H9 (cell line): ENCODE measurements around the gene SLC24A4. TPM values are rescaled to one million over a fixed set of nuclear protein-coding genes. Genes with fewer than 3 reads are reported as not detected.

Source experiments
- DNase-seq: peaks from one replicate; pipeline ENCODE4 v3.0.0-alpha.2; 2017
- H2AFZ ChIP-seq: one replicate; pipeline ENCODE4 v1.6.1; 2013; ENCODE audit warnings: mild to moderate bottlenecking, low read length, control low read depth, moderate library complexity
- H2AK5ac ChIP-seq: 2 replicates; pipeline ENCODE4 v1.6.1; 2013; ENCODE audit warnings: low read length, control low read depth, mixed read lengths; ENCODE audit not compliant: insufficient read length
- H2BK120ac ChIP-seq: one replicate; pipeline ENCODE4 v1.6.1; 2013; ENCODE audit warnings: low read depth, mild to moderate bottlenecking, low read length, control low read depth, inconsistent platforms; ENCODE audit not compliant: poor library complexity, severe bottlenecking
- H2BK12ac ChIP-seq: 2 replicates; pipeline ENCODE4 v1.6.1; 2013; ENCODE audit warnings: low read length, control low read depth, mixed read lengths, low read depth; ENCODE audit not compliant: insufficient read length
- H2BK15ac ChIP-seq: 2 replicates; pipeline ENCODE4 v1.6.1; 2013; ENCODE audit warnings: low read depth, low read length, control low read depth
- H2BK20ac ChIP-seq: one replicate; pipeline ENCODE4 v1.6.1; 2013; ENCODE audit warnings: low read depth, mild to moderate bottlenecking, low read length, control low read depth, inconsistent platforms; ENCODE audit not compliant: poor library complexity, severe bottlenecking
- H2BK5ac ChIP-seq: 2 replicates; pipeline ENCODE4 v1.6.1; 2013; ENCODE audit warnings: low read length, control low read depth, mixed read lengths; ENCODE audit not compliant: insufficient read length
- H3K14ac ChIP-seq: 2 replicates; pipeline ENCODE4 v1.6.1; 2013; ENCODE audit warnings: low read length, control low read depth; ENCODE audit not compliant: insufficient read depth
- H3K18ac ChIP-seq: 2 replicates; pipeline ENCODE4 v1.6.1; 2013; ENCODE audit warnings: low read depth, mild to moderate bottlenecking, mixed read lengths, low read length, control low read depth; ENCODE audit not compliant: insufficient read length
- H3K23ac ChIP-seq: 2 replicates; pipeline ENCODE4 v1.6.1; 2013; ENCODE audit warnings: low read length, control low read depth, mixed read lengths, low read depth; ENCODE audit not compliant: insufficient read length
- H3K23me2 ChIP-seq: 2 replicates; pipeline ENCODE4 v1.6.1; 2013; ENCODE audit warnings: low read depth, mild to moderate bottlenecking, mixed read lengths, low read length, control low read depth; ENCODE audit not compliant: insufficient read length, poor library complexity, severe bottlenecking
- H3K27ac ChIP-seq: 2 replicates; pipeline ENCODE4 v1.5.1; 2013; ENCODE audit warnings: low read length, control low read depth, mixed read lengths, low read depth; ENCODE audit not compliant: insufficient read length
- H3K27me3 ChIP-seq: 2 replicates; pipeline ENCODE4 v1.6.1; 2013; ENCODE audit warnings: low read length, control low read depth, inconsistent platforms; ENCODE audit not compliant: insufficient read depth
- H3K4ac ChIP-seq: 2 replicates; pipeline ENCODE4 v1.6.1; 2013; ENCODE audit warnings: low read depth, mild to moderate bottlenecking, control low read depth, inconsistent platforms, low read length, moderate library complexity
- H3K4me1 ChIP-seq: 2 replicates; pipeline ENCODE4 v1.6.1; 2013; ENCODE audit warnings: low read length, control low read depth, inconsistent platforms; ENCODE audit not compliant: insufficient read depth
- H3K4me2 ChIP-seq: 2 replicates; pipeline ENCODE4 v1.6.1; 2013; ENCODE audit warnings: low read length, control low read depth, mixed read lengths; ENCODE audit not compliant: insufficient read length, insufficient read depth
- H3K56ac ChIP-seq: 2 replicates; pipeline ENCODE4 v1.6.1; 2013; ENCODE audit warnings: low read depth, mild to moderate bottlenecking, mixed read lengths, low read length, control low read depth; ENCODE audit not compliant: insufficient read length
- H3K79me1 ChIP-seq: 2 replicates; pipeline ENCODE4 v1.6.1; 2013; ENCODE audit warnings: low read depth, mild to moderate bottlenecking, moderate library complexity, low read length, control low read depth, inconsistent platforms; ENCODE audit not compliant: insufficient read depth, poor library complexity, severe bottlenecking
- H3K79me2 ChIP-seq: 2 replicates; pipeline ENCODE4 v1.6.1; 2013; ENCODE audit warnings: low read length, control low read depth, inconsistent platforms; ENCODE audit not compliant: insufficient read depth
- H3K9ac ChIP-seq: 2 replicates; pipeline ENCODE4 v1.6.1; 2013; ENCODE audit warnings: low read length, control low read depth, mixed read lengths; ENCODE audit not compliant: insufficient read length; ENCODE audit errors: extremely low read depth
- H3K9me3 ChIP-seq: one replicate; pipeline ENCODE4 v1.6.1; 2013; ENCODE audit warnings: low read depth, low read length, inconsistent platforms; ENCODE audit not compliant: control insufficient read depth
- H3T11ph ChIP-seq: one replicate; pipeline ENCODE4 v1.6.1; 2013; ENCODE audit warnings: mild to moderate bottlenecking, low read length, control low read depth, inconsistent platforms
- H4K20me1 ChIP-seq: one replicate; pipeline ENCODE4 v1.6.1; 2013; ENCODE audit not compliant: control insufficient read depth, insufficient read length, insufficient read depth
- H4K5ac ChIP-seq: 2 replicates; pipeline ENCODE4 v1.6.1; 2013; ENCODE audit warnings: low read depth, mild to moderate bottlenecking, mixed read lengths, low read length, control low read depth; ENCODE audit not compliant: insufficient read length
- H4K8ac ChIP-seq: replicated peaks from 2 replicates; pipeline ENCODE4 v1.6.1; 2013; ENCODE audit warnings: low read length, control low read depth, mixed read lengths, low read depth; ENCODE audit not compliant: insufficient read length
- H4K91ac ChIP-seq: 2 replicates; pipeline ENCODE4 v1.6.1; 2013; ENCODE audit warnings: low read depth, mild to moderate bottlenecking, moderate library complexity, mixed read lengths, low read length, control low read depth; ENCODE audit not compliant: insufficient read length
- H3K27ac Mint-ChIP-seq, 3 experiments: 2 replicates in 2 of 3; 3 replicates in 1 of 3; pipeline ENCODE4 v1.8.0; 2020 to 2021; ENCODE audit warnings: mixed read lengths in 3 of 3, mild to moderate bottlenecking in 1 of 3, moderate library complexity in 1 of 3
- H3K27me3 Mint-ChIP-seq: 2 replicates; pipeline ENCODE4 v1.8.0; 2021; ENCODE audit warnings: low read depth, mild to moderate bottlenecking, moderate library complexity, mixed read lengths
- H3K36me3 Mint-ChIP-seq, 3 experiments: 2 replicates in 2 of 3; 3 replicates in 1 of 3; pipeline ENCODE4 v1.8.0; 2020 to 2021; ENCODE audit warnings: low read depth in 3 of 3, mixed read lengths in 3 of 3; ENCODE audit not compliant: insufficient read depth in 1 of 3
- H3K4me1 Mint-ChIP-seq, 2 experiments: 2 replicates each; pipeline ENCODE4 v1.8.0; 2020; ENCODE audit warnings: mixed read lengths in 2 of 2
- H3K4me3 Mint-ChIP-seq, 2 experiments: 2 replicates in 1 of 2; 3 replicates in 1 of 2; pipeline ENCODE4 v1.8.0; 2020 to 2021; ENCODE audit warnings: mild to moderate bottlenecking in 2 of 2, mixed read lengths in 2 of 2, moderate library complexity in 1 of 2
- H3K9me3 Mint-ChIP-seq, 2 experiments: 2 replicates in 1 of 2; 3 replicates in 1 of 2; pipeline ENCODE4 v1.8.0; 2020; ENCODE audit warnings: mild to moderate bottlenecking in 2 of 2, mixed read lengths in 2 of 2, moderate library complexity in 1 of 2
- CTCF ChIP-seq: fragments of 200-600 bp; sonication (generic); conservative IDR thresholded peaks from 3 replicates; pipeline ENCODE4 v1.8.0; 2021; ENCODE audit warnings: antibody characterized with exemption, mild to moderate bottlenecking
- total RNA-seq: library from RNA; stranded (reverse); gene quantifications from 2 replicates; pipeline ENCODE4 v1.2.1, GENCODE V29; 2021

Gene SLC24A4
- total RNA-seq, 1 experiment from 2014 or later = 0.24 TPM

DNA sequence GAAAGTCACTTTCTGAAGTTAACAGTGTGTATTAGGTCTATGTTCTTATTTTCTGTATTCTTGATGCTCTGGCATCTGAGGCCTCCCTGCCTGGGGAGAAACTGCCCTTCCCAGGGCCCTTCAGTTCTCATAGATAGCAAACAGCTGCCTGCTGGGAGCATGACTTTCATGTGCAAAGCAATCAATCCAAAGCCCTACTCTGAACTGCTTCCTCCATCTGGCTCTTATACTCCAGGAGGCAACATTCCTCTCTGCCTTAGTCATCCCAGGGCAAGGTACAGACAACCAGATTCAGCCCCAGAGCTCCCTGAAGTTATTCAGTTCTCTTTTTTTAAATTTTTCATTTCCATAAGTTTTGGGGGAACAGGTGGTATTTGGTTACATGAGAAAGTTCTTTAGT lies 149.0 kb downstream of the SLC24A4 start:
- Histone ChIP-seq H3K23ac (no peak overlapping the region), H3K79me2 (no peaks in the 10 kb centered on the region), H3K14ac (no peak overlapping the region), H3K27me3 (no peaks in the 10 kb centered on the region; the same call in 1 of the 2 replicates), H2BK12ac (no peak overlapping the region), H3K4me1 (peaks cover 11% of the 10 kb centered on the region), H4K91ac (no peak overlapping the region), H2AFZ (no peak overlapping the region), H3K27ac (no peak overlapping the region), H3K18ac (no peak overlapping the region), H2BK120ac (no peak overlapping the region), H3K4me2 (no peak overlapping the region), H3K79me1 (no peaks in the 10 kb centered on the region), H2BK20ac (no peak overlapping the region), H3K9ac (no peak overlapping the region), H3T11ph (no peak overlapping the region), H3K23me2 (no peaks in the 10 kb centered on the region), H4K5ac (no peak overlapping the region), H4K8ac (no peak overlapping the region), H4K20me1 (no peaks in the 10 kb centered on the region), H3K4ac (no peak overlapping the region), H2AK5ac (no peak overlapping the region), H2BK15ac (no peak overlapping the region), H2BK5ac (no peak overlapping the region), H3K56ac (no peak overlapping the region), H3K9me3 (no peaks in the 10 kb centered on the region)
- peaks cover 6% of the 10 kb centered on the region for H3K27me3 Mint-ChIP-seq
- H3K9me3 Mint-ChIP-seq = peaks cover 15 to 17% of the 10 kb centered on the region in 2 experiments
- H3K4me1 Mint-ChIP-seq = peaks cover 38 to 39% of the 10 kb centered on the region in 2 experiments
- no peak overlapping the region for H3K27ac Mint-ChIP-seq
- peak; percentile 75 for DNase-seq
- H3K4me3 Mint-ChIP-seq = no peak overlapping the region; a peak in 1 of 5 replicates
- H3K36me3 Mint-ChIP-seq = peaks cover 0 to 14% (median 0%) of the 10 kb centered on the region in 3 experiments; a peak in 4 of 7 replicates
- TF ChIP-seq CTCF = no peak
